GM12878 (cell line): ENCODE measurements around the gene KCTD2. TPM values are rescaled to one million over a fixed set of nuclear protein-coding genes. Genes with fewer than 3 reads are reported as not detected.

ENCODE experiments used
- ATAC-seq: fragments of 200-7000 bp; cut with Tn5 transposase; 3 replicates; pipeline ENCODE4 v1.9.1; 2020; ENCODE audit warnings: mild to moderate bottlenecking, moderate library complexity
- BruUV-seq: library from RNA; stranded (reverse); fragments of 400-500 nt; replicated peaks from 2 replicates; lab custom pipeline; 2021; lab: Mats Ljungman, UMichigan
- CTCF ChIA-PET: fragments of 300-600 bp; sonication (Branson Sonifier 250); formaldehyde crosslinking; extraction: SDS; loops from one replicate; lab custom pipeline; 2021; ENCODE audit warnings: inconsistent platforms; lab: Yijun Ruan, JAX
- POLR2A ChIA-PET: fragments of 350-600 bp; formaldehyde crosslinking; extraction: SDS; loops from one replicate; lab custom pipeline; 2021; ENCODE audit warnings: inconsistent platforms; lab: Charles Lee
- RAD21 ChIA-PET: fragments of 300-600 bp; sonication (Branson Sonifier 250); formaldehyde crosslinking; loops from one replicate; lab custom pipeline; 2023; ENCODE audit warnings: antibody characterized with exemption; ENCODE audit not compliant: unreplicated experiment; lab: Charles Lee
- SMC1A ChIA-PET: fragments of 300-600 bp; sonication (Branson Sonifier 250); formaldehyde crosslinking; loops from one replicate; lab custom pipeline; 2023; ENCODE audit not compliant: unreplicated experiment, uncharacterized antibody; lab: Charles Lee
- DNase-seq: peaks from one replicate; pipeline ENCODE4 v3.0.0-alpha.2; 2011; ENCODE audit warnings: low read depth, low spot score
- FAIRE-seq: peaks from 3 replicates; lab custom pipeline; 2011; peaks lifted over from hg19 to GRCh38; lab: Jason Lieb, UNC
- H2AFZ ChIP-seq: 2 replicates; pipeline ENCODE4 v1.6.0; 2011; ENCODE audit warnings: low read depth, low read length, control low read depth; ENCODE audit not compliant: control insufficient read depth
- H3K27ac ChIP-seq: 2 replicates; pipeline ENCODE4 v1.5.1; 2011; ENCODE audit warnings: control low read depth; ENCODE audit not compliant: control insufficient read depth, insufficient read depth
- H3K27me3 ChIP-seq, 2 experiments: replicated peaks in 1 of 2; 2 replicates each; pipeline versions ENCODE4 v1.6.0 to v1.6.1; 2011; ENCODE audit warnings: low read length in 1 of 2; ENCODE audit not compliant: control insufficient read depth in 2 of 2, insufficient read depth in 2 of 2
- H3K36me3 ChIP-seq, 2 experiments: 2 replicates each; pipeline ENCODE4 v1.5.1; 2011; ENCODE audit warnings: low read length in 1 of 2; ENCODE audit not compliant: control insufficient read depth in 2 of 2, insufficient read depth in 2 of 2
- H3K4me1 ChIP-seq: 2 replicates; pipeline ENCODE4 v1.6.1; 2011; ENCODE audit warnings: mild to moderate bottlenecking, low read length, moderate library complexity, mixed read lengths; ENCODE audit not compliant: control insufficient read depth, insufficient read depth
- H3K4me2 ChIP-seq: 2 replicates; pipeline ENCODE4 v1.6.0; 2011; ENCODE audit warnings: control low read depth; ENCODE audit not compliant: control insufficient read depth, insufficient read depth
- H3K4me3 ChIP-seq: fragments of 200-600 bp; sonication (generic); 2 replicates; pipeline ENCODE4 v1.5.1; 2016
- H3K79me2 ChIP-seq: 2 replicates; pipeline ENCODE4 v1.6.0; 2011; ENCODE audit warnings: low read length; ENCODE audit not compliant: control insufficient read depth, insufficient read depth
- H3K9ac ChIP-seq: 2 replicates; pipeline ENCODE4 v1.8.0; 2011; ENCODE audit warnings: low read length, control low read depth, mixed read lengths; ENCODE audit not compliant: control insufficient read depth, insufficient read depth
- H3K9me3 ChIP-seq: replicated peaks from 3 replicates; pipeline ENCODE4 v1.5.1; 2011; ENCODE audit warnings: mild to moderate bottlenecking, low read length; ENCODE audit not compliant: control insufficient read depth, insufficient read depth
- H4K20me1 ChIP-seq: 2 replicates; pipeline ENCODE4 v1.6.0; 2011; ENCODE audit not compliant: control insufficient read depth, insufficient read depth
- MXI1 ChIP-seq: fragments of 150-350 bp; IDR thresholded peaks from 2 replicates; pipeline ENCODE4 v1.6.1; 2011; ENCODE audit warnings: low read depth, mild to moderate bottlenecking, inconsistent platforms, low read length, improper control_type of control experiment
- POLR2A ChIP-seq: IDR thresholded peaks from 2 replicates; pipeline ENCODE4 v1.6.1; 2011; ENCODE audit warnings: low read depth, mild to moderate bottlenecking, low read length
- TCF3 ChIP-seq: IDR thresholded peaks from 2 replicates; pipeline ENCODE4 v1.6.1; 2012; ENCODE audit warnings: low read depth, mild to moderate bottlenecking, low read length, borderline replicate concordance; ENCODE audit not compliant: insufficient read depth
- ZNF384 ChIP-seq: IDR thresholded peaks from 2 replicates; pipeline ENCODE4 v1.6.1; 2012; ENCODE audit warnings: low read depth, mild to moderate bottlenecking, low read length, improper control_type of control experiment, borderline replicate concordance
- WGBS: methylation state at CpG from one replicate; pipeline ENCODE4 v1.1.6; 2016; ENCODE audit warnings: low lambda C conversion rate; ENCODE audit not compliant: insufficient replicate concordance, insufficient coverage; ENCODE audit errors: missing lambda C conversion rate; 5-methylcytosine and 5-hydroxymethylcytosine counted together
- in situ Hi-C: fragments of 300-500 bp; cut with MboI; formaldehyde crosslinking; loops from 9 replicates; pipeline ENCODE4 v1.14.3; 2018; ENCODE audit warnings: mixed read lengths
- intact Hi-C: fragments of 100-400 bp; cut with micrococcal nuclease; formaldehyde crosslinking; loops from one replicate; pipeline ENCODE4 v1.14.2; 2022; ENCODE audit not compliant: unreplicated experiment
- polyA plus RNA-seq, 11 experiments: library from polyadenylated mRNA; depleted of rRNA in 4 of 11; unstranded in 6 of 11; stranded (reverse) in 5 of 11; fragments of >200 nt; fragmentation: Nextera tagmentation in 4 of 11; fragmentation: Illumina TruSeq in 1 of 11; extraction: Ambion mirVana in 4 of 11; extraction: Trizol in 1 of 11; gene quantifications; 1 replicate in 1 of 11; 2 replicates in 10 of 11; pipeline versions ENCODE4 v1.2.1 to v1.2.3, GENCODE V29; 2011 to 2016; ENCODE audit warnings: inconsistent platforms in 2 of 11, missing spikeins in 2 of 11, low read depth in 1 of 11
- total RNA-seq, 4 experiments: library from RNA; depleted of rRNA in 3 of 4; stranded (reverse); fragments of >200 nt in 3 of 4; fragmentation: Illumina TruSeq in 1 of 4; extraction: Trizol in 1 of 4; gene quantifications; 2 replicates each; pipeline versions ENCODE4 v1.2.1 to v1.2.3, GENCODE V29; 2013 to 2021
- TF ChIP-seq, protein P1 (sequence below): fragments of 450-650 bp; IDR thresholded peaks from 2 replicates; pipeline ENCODE4 v1.6.1; 2017; ENCODE audit warnings: low read depth, mild to moderate bottlenecking, moderate library complexity
- TF ChIP-seq, protein P2 (sequence below): IDR thresholded peaks from 2 replicates; pipeline ENCODE4 v1.6.1; 2012; ENCODE audit warnings: low read depth, low read length, improper control_type of control experiment
- TF ChIP-seq, protein P3 (sequence below): fragments of 450-650 bp; conservative IDR thresholded peaks from 2 replicates; pipeline ENCODE4 v1.6.1; 2017; ENCODE audit warnings: mild to moderate bottlenecking, moderate library complexity
- TF ChIP-seq, protein P4 (sequence below): fragments of 450-650 bp; IDR thresholded peaks from 2 replicates; pipeline ENCODE4 v1.6.1; 2016; ENCODE audit warnings: mild to moderate bottlenecking
- TF ChIP-seq, protein P5 (sequence below): IDR thresholded peaks from 2 replicates; pipeline ENCODE4 v1.6.1; 2011; ENCODE audit warnings: mild to moderate bottlenecking, low read depth, low read length, moderate library complexity; ENCODE audit not compliant: insufficient replicate concordance

KCTD2 gene
- total and polyA plus RNA-seq, 10 of the 15 experiments (the other 5 are each of a cell fraction or from before 2014, with no cell fraction given), result 1.5 to 27.5 (median 13.7) TPM

DNA sequence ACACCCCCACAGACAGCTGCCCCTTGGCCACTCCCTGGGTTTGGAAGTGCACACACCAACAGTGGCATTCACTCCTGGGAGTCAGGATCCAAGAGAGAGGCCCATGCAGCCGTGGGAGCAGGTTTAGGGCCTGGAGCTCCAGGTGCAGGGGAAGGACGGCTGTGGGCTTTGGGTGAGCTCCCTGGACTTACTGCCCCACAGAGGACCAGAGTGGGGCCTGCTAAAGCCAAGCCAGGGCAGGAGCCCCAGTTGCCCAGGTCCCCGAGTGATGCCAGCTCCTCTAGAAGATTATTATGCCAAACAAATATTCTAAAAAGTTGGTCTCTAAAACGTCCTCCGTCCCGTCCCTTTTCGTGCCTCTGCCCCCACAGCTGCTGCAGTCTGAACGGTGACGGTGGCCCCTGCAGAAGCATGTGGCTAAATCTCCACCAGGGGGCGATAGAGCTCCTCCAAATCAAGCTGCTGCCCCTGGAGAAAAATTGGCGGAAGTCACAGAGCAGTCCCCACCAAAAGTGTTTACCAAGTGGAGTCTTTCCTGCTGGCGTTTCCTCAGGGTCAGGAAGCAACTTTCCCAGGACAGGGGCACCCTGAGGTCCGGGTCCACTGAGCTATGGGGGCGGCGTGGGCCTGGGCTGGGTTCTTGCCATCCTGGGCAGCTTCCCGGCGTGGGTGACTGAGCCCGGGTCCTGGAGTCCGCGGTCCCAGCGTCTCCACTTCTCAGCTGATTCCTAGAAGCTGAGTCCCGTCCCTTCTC, 67.0 kb downstream of the KCTD2 start (continued):
- TF ChIP-seq TCF3, result no peak

DNA sequence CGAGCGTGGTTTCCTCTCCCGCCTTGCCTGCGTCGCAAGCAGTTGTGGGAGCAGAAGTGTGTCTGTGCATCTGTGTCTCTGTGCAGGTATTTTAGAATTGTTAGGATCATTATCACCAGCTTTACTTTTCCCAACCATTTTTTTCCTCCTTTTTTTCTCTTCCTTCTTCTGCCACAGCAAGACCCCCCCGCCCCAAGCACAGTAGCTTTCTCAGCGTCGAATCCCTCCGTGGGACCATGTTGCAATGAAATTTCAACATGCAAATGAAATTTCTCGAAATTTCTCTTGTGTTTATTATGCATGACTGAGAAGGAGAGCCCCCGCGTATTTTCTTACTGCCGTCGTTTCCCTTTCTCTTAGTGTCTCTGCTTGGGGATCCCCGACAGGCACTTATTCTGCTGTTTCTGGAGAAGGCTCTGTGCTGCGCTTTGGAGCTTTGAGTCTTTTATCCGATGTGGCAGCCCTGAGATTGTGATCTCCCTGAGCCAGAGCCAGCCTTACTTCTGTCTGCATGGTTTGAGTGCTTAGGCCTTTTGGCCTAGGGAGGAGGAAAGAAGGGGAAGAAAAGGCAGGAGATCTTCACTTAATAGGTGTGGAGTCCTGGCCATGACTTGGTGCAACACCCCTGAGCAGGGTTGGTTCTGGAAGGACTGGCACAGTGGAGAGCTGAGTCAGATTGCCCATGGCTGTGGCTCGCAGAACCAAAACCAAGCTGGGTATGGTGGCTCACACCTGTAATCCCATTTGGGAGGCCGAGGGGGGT, 67.7 kb downstream of the KCTD2 start:
- no peak for FAIRE-seq
- peaks cover 15% of the 10 kb centered on the region for H3K79me2 ChIP-seq
- RAD21 ChIA-PET, result interaction anchor here (0.5 to 5.5 kb wide), 41 partner anchors 9 to 341 kb away, joined by 3 to 131 read pairs (median 6); partner anchors contain the start of genes ATP5PD, FDXR, KCTD2 and MIF4GD
- TF ChIP-seq, protein P1, sequence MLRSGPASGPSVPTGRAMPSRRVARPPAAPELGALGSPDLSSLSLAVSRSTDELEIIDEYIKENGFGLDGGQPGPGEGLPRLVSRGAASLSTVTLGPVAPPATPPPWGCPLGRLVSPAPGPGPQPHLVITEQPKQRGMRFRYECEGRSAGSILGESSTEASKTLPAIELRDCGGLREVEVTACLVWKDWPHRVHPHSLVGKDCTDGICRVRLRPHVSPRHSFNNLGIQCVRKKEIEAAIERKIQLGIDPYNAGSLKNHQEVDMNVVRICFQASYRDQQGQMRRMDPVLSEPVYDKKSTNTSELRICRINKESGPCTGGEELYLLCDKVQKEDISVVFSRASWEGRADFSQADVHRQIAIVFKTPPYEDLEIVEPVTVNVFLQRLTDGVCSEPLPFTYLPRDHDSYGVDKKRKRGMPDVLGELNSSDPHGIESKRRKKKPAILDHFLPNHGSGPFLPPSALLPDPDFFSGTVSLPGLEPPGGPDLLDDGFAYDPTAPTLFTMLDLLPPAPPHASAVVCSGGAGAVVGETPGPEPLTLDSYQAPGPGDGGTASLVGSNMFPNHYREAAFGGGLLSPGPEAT, result 0 out of 2 replicates have a peak, but pooled peaks have one; percentile 38
- TF ChIP-seq, protein P2, sequence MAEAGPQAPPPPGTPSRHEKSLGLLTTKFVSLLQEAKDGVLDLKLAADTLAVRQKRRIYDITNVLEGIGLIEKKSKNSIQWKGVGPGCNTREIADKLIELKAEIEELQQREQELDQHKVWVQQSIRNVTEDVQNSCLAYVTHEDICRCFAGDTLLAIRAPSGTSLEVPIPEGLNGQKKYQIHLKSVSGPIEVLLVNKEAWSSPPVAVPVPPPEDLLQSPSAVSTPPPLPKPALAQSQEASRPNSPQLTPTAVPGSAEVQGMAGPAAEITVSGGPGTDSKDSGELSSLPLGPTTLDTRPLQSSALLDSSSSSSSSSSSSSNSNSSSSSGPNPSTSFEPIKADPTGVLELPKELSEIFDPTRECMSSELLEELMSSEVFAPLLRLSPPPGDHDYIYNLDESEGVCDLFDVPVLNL, result no peak
- no peak for TF ChIP-seq ZNF384
- no peak for TF ChIP-seq MXI1
- no peak for TF ChIP-seq POLR2A
- TF ChIP-seq, protein P3, sequence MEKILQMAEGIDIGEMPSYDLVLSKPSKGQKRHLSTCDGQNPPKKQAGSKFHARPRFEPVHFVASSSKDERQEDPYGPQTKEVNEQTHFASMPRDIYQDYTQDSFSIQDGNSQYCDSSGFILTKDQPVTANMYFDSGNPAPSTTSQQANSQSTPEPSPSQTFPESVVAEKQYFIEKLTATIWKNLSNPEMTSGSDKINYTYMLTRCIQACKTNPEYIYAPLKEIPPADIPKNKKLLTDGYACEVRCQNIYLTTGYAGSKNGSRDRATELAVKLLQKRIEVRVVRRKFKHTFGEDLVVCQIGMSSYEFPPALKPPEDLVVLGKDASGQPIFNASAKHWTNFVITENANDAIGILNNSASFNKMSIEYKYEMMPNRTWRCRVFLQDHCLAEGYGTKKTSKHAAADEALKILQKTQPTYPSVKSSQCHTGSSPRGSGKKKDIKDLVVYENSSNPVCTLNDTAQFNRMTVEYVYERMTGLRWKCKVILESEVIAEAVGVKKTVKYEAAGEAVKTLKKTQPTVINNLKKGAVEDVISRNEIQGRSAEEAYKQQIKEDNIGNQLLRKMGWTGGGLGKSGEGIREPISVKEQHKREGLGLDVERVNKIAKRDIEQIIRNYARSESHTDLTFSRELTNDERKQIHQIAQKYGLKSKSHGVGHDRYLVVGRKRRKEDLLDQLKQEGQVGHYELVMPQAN, result 0 out of 2 replicates have a peak, but pooled peaks have one; percentile 11
- TF ChIP-seq, protein P4, sequence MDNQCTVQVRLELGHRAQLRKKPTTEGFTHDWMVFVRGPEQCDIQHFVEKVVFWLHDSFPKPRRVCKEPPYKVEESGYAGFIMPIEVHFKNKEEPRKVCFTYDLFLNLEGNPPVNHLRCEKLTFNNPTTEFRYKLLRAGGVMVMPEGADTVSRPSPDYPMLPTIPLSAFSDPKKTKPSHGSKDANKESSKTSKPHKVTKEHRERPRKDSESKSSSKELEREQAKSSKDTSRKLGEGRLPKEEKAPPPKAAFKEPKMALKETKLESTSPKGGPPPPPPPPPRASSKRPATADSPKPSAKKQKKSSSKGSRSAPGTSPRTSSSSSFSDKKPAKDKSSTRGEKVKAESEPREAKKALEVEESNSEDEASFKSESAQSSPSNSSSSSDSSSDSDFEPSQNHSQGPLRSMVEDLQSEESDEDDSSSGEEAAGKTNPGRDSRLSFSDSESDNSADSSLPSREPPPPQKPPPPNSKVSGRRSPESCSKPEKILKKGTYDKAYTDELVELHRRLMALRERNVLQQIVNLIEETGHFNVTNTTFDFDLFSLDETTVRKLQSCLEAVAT, result peak; percentile 44; the same call in 1 of the 2 replicates
- TF ChIP-seq, protein P5, sequence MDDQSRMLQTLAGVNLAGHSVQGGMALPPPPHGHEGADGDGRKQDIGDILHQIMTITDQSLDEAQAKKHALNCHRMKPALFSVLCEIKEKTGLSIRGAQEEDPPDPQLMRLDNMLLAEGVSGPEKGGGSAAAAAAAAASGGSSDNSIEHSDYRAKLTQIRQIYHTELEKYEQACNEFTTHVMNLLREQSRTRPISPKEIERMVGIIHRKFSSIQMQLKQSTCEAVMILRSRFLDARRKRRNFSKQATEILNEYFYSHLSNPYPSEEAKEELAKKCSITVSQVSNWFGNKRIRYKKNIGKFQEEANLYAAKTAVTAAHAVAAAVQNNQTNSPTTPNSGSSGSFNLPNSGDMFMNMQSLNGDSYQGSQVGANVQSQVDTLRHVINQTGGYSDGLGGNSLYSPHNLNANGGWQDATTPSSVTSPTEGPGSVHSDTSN, result no peak

More for the DNA sequence above, 67.7 kb downstream of the KCTD2 start:
- Histone ChIP-seq H3K9me3 (no peaks in the 10 kb centered on the region; the same call in 2 of the 3 replicates), H3K27ac (peak overlapping the region; percentile 83), H3K4me3 (peak overlapping the region; percentile 63), H3K27me3 (no peaks in the 10 kb centered on the region), H3K36me3 (peaks cover 0 to 14% of the 10 kb centered on the region in 2 experiments; a peak in 1 of 4 replicates), H3K9ac (peak overlapping the region; percentile 84), H3K4me1 (peaks cover 46% of the 10 kb centered on the region), H2AFZ (peak overlapping the region; percentile 86), H4K20me1 (no peaks in the 10 kb centered on the region), H3K4me2 (peak overlapping the region; percentile 95)
- in situ Hi-C loops, result loop anchor here (5.0 kb wide), 2 partner anchors 88 to 298 kb away; no protein-coding TSS in a partner anchor
- intact Hi-C loops, result loop anchor here (1.0 to 5.0 kb wide), 5 partner anchors 17 to 298 kb away; partner anchors contain the start of gene NT5C
- CTCF ChIA-PET, result interaction anchor here (0.5 to 9.3 kb wide), 61 partner anchors 8 to 520 kb away, joined by 3 to 293 read pairs (median 7); partner anchors contain the start of genes ATP5PD, FDXR, GGA3 and JPT1
- DNase-seq (no peak), ATAC-seq (peak; percentile 56)
- 6% methylated on average over 19 of the region's 19 CpGs for WGBS
- BruUV-seq, result no TSS peak
- SMC1A ChIA-PET, result interaction anchor here (0.8 to 8.1 kb wide), 46 partner anchors 9 to 298 kb away, joined by 3 to 134 read pairs (median 5); partner anchors contain the start of genes GRB2, KCTD2, MIF4GD and MRPL58
- POLR2A ChIA-PET, result interaction anchor here (0.8 to 5.0 kb wide), 13 partner anchors 12 to 343 kb away, joined by 3 to 53 read pairs (median 5); partner anchors contain the start of genes KCTD2, MIF4GD, NT5C and NUP85
